ENCODE data around the gene SFI1.

DNA sequence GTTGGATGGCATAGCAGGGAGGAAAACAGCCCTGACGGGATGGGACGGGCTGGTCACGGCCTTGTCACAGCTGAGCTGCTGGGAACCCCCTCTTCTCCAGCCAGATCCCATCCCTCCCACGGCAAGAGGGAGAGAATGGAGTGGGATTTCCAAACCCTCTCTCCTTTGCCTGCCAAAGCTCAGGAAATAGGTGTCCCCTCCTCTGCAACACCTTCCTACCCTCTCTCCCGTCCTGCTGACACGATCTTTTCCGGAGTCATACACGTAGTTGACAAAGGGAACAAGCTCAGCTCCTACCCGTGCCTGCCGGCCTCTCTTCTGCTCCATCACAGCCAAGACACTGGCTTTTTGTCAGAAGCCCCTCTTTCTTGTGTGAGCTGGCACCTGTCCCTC, 117.6 kb downstream of the SFI1 start:
- TF ChIP-seq CTCF (IDR thresholded peaks at IDR 0.05) (no peak), POLR2A (IDR thresholded peaks at IDR 0.05) (no peak)
